GM23338 (cell line): Measurements from ENCODE around the gene GPBP1L1. TPM values are rescaled to one million over a fixed set of nuclear protein-coding genes. Genes with fewer than 3 reads are reported as not detected.

Experiments
- ATAC-seq: fragments of 200-7000 bp; cut with Tn5 transposase; 3 replicates; pipeline ENCODE4 v1.9.1; 2020
- DNase-seq: peaks from one replicate; pipeline ENCODE4 v3.0.0-alpha.2; 2015; ENCODE audit warnings: low spot score
- H2AFZ ChIP-seq: fragments of 200-600 bp; sonication (generic); 2 replicates; pipeline ENCODE4 v1.8.0; 2016; ENCODE audit warnings: antibody characterized with exemption, mild to moderate bottlenecking, moderate library complexity
- H3F3A ChIP-seq: fragments of 200-600 bp; sonication (generic); replicated peaks from 2 replicates; pipeline ENCODE4 v1.8.0; 2017; ENCODE audit warnings: antibody characterized with exemption, mixed run types, low read depth
- H3K27ac ChIP-seq: fragments of 200-600 bp; sonication (generic); 2 replicates; pipeline ENCODE4 v1.6.1; 2016; ENCODE audit warnings: low read depth
- H3K27me3 ChIP-seq: fragments of 200-600 bp; sonication (generic); 2 replicates; pipeline ENCODE4 v1.8.0; 2016; ENCODE audit warnings: mild to moderate bottlenecking, mixed run types, moderate library complexity; ENCODE audit not compliant: insufficient read depth
- H3K36me3 ChIP-seq: fragments of 200-600 bp; sonication (generic); 2 replicates; pipeline ENCODE4 v1.8.0; 2016; ENCODE audit warnings: mild to moderate bottlenecking; ENCODE audit not compliant: insufficient read depth
- H3K4me1 ChIP-seq: fragments of 200-600 bp; sonication (generic); 2 replicates; pipeline ENCODE4 v1.8.0; 2016; ENCODE audit warnings: mild to moderate bottlenecking, moderate library complexity; ENCODE audit not compliant: insufficient read depth
- H3K4me2 ChIP-seq: fragments of 200-600 bp; sonication (generic); 2 replicates; pipeline ENCODE4 v1.7.1; 2017; ENCODE audit warnings: mixed run types
- H3K4me3 ChIP-seq: fragments of 200-600 bp; sonication (generic); 2 replicates; pipeline ENCODE4 v1.6.1; 2016; ENCODE audit warnings: mixed run types
- H3K79me2 ChIP-seq: fragments of 200-600 bp; sonication (generic); replicated peaks from 2 replicates; pipeline ENCODE4 v1.8.0; 2017; ENCODE audit warnings: mild to moderate bottlenecking; ENCODE audit not compliant: insufficient read depth
- H3K9me2 ChIP-seq: fragments of 200-600 bp; sonication (generic); 2 replicates; pipeline ENCODE4 v1.8.0; 2017; ENCODE audit not compliant: insufficient read depth
- H4K20me1 ChIP-seq: fragments of 200-600 bp; sonication (generic); replicated peaks from 2 replicates; pipeline ENCODE4 v1.8.0; 2017; ENCODE audit warnings: mild to moderate bottlenecking; ENCODE audit not compliant: insufficient read depth
- H3K27ac Mint-ChIP-seq: 2 replicates; pipeline ENCODE4 v1.8.0; 2020; ENCODE audit warnings: inconsistent platforms, mild to moderate bottlenecking, moderate library complexity, mixed read lengths
- H3K27me3 Mint-ChIP-seq: 3 replicates; pipeline ENCODE4 v1.8.0; 2022; ENCODE audit warnings: low read depth, mild to moderate bottlenecking, moderate library complexity, mixed read lengths, inconsistent platforms; ENCODE audit not compliant: insufficient read depth, poor library complexity
- H3K36me3 Mint-ChIP-seq: 3 replicates; pipeline ENCODE4 v1.8.0; 2021; ENCODE audit warnings: low read depth, mild to moderate bottlenecking, inconsistent platforms, moderate library complexity, mixed read lengths
- H3K4me1 Mint-ChIP-seq: 3 replicates; pipeline ENCODE4 v1.8.0; 2020; ENCODE audit warnings: mild to moderate bottlenecking, inconsistent platforms, mixed read lengths
- H3K4me3 Mint-ChIP-seq: 3 replicates; pipeline ENCODE4 v1.8.0; 2021; ENCODE audit warnings: moderate library complexity, mild to moderate bottlenecking, inconsistent platforms, mixed read lengths
- H3K9me3 Mint-ChIP-seq: 3 replicates; pipeline ENCODE4 v1.8.0; 2020; ENCODE audit warnings: moderate library complexity, mild to moderate bottlenecking, inconsistent platforms, mixed read lengths
- CREB1 ChIP-seq: fragments of 250-450 bp; sonication (Bioruptor Pico); IDR thresholded peaks from 2 replicates; pipeline ENCODE4 v1.5.0; 2020; ENCODE audit warnings: low read depth, mild to moderate bottlenecking, moderate library complexity
- CTCF ChIP-seq, 2 experiments: fragments of 200-600 bp in 1 of 2; sonication (generic) in 1 of 2; conservative IDR thresholded peaks; 2 replicates each; pipeline versions ENCODE4 v1.5.1 to v1.6.1; 2016 to 2017; ENCODE audit warnings: antibody characterized with exemption in 2 of 2, low read depth in 2 of 2, mild to moderate bottlenecking in 2 of 2, moderate library complexity in 1 of 2
- ETS1 ChIP-seq: IDR thresholded peaks from 2 replicates; pipeline ENCODE4 v1.6.1; 2016; ENCODE audit warnings: antibody characterized with exemption
- EZH2 ChIP-seq: fragments of 200-600 bp; sonication (generic); IDR thresholded peaks from one replicate; pipeline ENCODE4 v1.8.0; 2017; ENCODE audit warnings: antibody characterized with exemption, mild to moderate bottlenecking, low read depth; ENCODE audit not compliant: unreplicated experiment
- EZH2phosphoT487 ChIP-seq: fragments of 200-600 bp; sonication (generic); IDR thresholded peaks from one replicate; pipeline ENCODE4 v1.8.1; 2018; ENCODE audit warnings: antibody characterized with exemption; ENCODE audit not compliant: unreplicated experiment
- JUNB ChIP-seq: IDR thresholded peaks from one replicate; pipeline ENCODE4 v1.6.1; 2016; ENCODE audit warnings: antibody characterized with exemption; ENCODE audit not compliant: unreplicated experiment
- POLR2AphosphoS5 ChIP-seq: IDR thresholded peaks from 2 replicates; pipeline ENCODE4 v1.6.1; 2016; ENCODE audit warnings: antibody characterized with exemption, low read depth
- REST ChIP-seq: IDR thresholded peaks from one replicate; pipeline ENCODE4 v1.6.1; 2018; ENCODE audit warnings: antibody characterized with exemption; ENCODE audit not compliant: unreplicated experiment
- STAT1 ChIP-seq: IDR thresholded peaks from one replicate; pipeline ENCODE4 v1.6.1; 2016; ENCODE audit warnings: antibody characterized with exemption; ENCODE audit not compliant: unreplicated experiment
- ZNF114 ChIP-seq: fragments of 250-450 bp; sonication (Bioruptor Pico); IDR thresholded peaks from 2 replicates; pipeline ENCODE4 v1.5.0; 2020; ENCODE audit warnings: mild to moderate bottlenecking, moderate library complexity
- ZNF331 ChIP-seq: fragments of 250-450 bp; sonication (Bioruptor Pico); IDR thresholded peaks from 2 replicates; pipeline ENCODE4 v1.5.0; 2020; ENCODE audit warnings: low read depth, mild to moderate bottlenecking, moderate library complexity
- ZNF462 ChIP-seq: fragments of 250-450 bp; sonication (Bioruptor Pico); IDR thresholded peaks from 2 replicates; pipeline ENCODE4 v1.5.0; 2020; ENCODE audit warnings: mild to moderate bottlenecking, moderate library complexity
- polyA plus RNA-seq: library from polyadenylated mRNA; unstranded; fragments of >200 nt; fragmentation: Nextera tagmentation; extraction: Ambion mirVana; gene quantifications from 2 replicates; pipeline ENCODE4 v1.2.1, GENCODE V29; 2016
- total RNA-seq: library from RNA; depleted of rRNA; stranded (reverse); fragments of >200 nt; shearing (Covaris generic); gene quantifications from 2 replicates; pipeline ENCODE4 v1.2.3, GENCODE V29; 2014

Gene GPBP1L1
- total and polyA plus RNA-seq, 2 experiments from 2014 or later, result 61.7 to 117 TPM

- Histone ChIP-seq H3F3A (0 out of 2 replicates have a peak, but pooled peaks cover 3% of the 10 kb centered on the region), H4K20me1 (peaks cover 4% of the 10 kb centered on the region), H3K36me3 (peaks cover 63% of the 10 kb centered on the region), H3K27ac (no peak overlapping the region), H3K27me3 (no peaks in the 10 kb centered on the region), H2AFZ (no peak overlapping the region), H3K79me2 (peaks cover 3% of the 10 kb centered on the region), H3K9me2 (no peaks in the 10 kb centered on the region), H3K4me1 (no peaks in the 10 kb centered on the region), H3K4me2 (no peak overlapping the region), H3K4me3 (no peak overlapping the region)
- TF ChIP-seq ETS1 (no peak), ZNF114 (CRISPR knock-in tag) (no peak), ZNF462 (CRISPR knock-in tag) (no peak), REST (no peak), POLR2AphosphoS5 (no peak), CREB1 (CRISPR knock-in tag) (no peak), STAT1 (no peak), EZH2phosphoT487 (no peak), ZNF331 (CRISPR knock-in tag) (no peak), CTCF (conservative IDR thresholded peaks at IDR 0.05; ENCODE audit: low read depth in 2 of 2) (no peak), EZH2 (no peak), JUNB (no peak)
- Mint-ChIP-seq H3K4me3 (no peak overlapping the region), H3K36me3 (peaks cover 34% of the 10 kb centered on the region), H3K27me3 (no peaks in the 10 kb centered on the region), H3K4me1 (no peaks in the 10 kb centered on the region), H3K27ac (no peak overlapping the region), H3K9me3 (no peaks in the 10 kb centered on the region; the same call in 2 of the 3 replicates)
- DNase-seq (no peak), ATAC-seq (no peak)
These were observed 46.0 kb downstream of the GPBP1L1 start for GRCh38 chr1:45640293-45640692.
